Measurements from ENCODE around the gene SLC28A2.
"Not testable (repeated sequence)": the region's sequence is repeated elsewhere in the genome, so short reads cannot be mapped to it uniquely, and the experiment has no call there.

Gene SLC28A2

DNA sequence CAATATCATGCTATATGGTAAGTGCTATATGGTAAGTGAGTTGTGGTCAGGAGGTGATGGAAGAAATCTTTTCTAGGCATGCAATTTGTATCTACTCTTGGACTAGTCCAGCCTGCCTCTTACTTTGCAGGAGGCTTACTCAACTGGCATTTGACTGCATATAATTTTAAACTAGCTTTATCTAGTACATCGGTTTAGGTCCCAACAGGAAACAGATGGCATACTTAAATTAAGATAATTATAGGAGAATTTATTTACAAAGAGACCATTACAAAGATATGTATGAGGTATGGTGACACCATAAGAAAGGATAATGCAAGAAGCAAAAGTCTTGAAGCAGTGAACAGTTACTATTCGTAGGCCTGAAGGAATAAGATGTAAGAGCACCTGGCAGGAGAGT is 7.8 kb downstream of the SLC28A2 start:
- DNase-seq (ENCODE audit: extremely low spot score, insufficient read length, low read depth) (no peak), FAIRE-seq (no peak)

DNA sequence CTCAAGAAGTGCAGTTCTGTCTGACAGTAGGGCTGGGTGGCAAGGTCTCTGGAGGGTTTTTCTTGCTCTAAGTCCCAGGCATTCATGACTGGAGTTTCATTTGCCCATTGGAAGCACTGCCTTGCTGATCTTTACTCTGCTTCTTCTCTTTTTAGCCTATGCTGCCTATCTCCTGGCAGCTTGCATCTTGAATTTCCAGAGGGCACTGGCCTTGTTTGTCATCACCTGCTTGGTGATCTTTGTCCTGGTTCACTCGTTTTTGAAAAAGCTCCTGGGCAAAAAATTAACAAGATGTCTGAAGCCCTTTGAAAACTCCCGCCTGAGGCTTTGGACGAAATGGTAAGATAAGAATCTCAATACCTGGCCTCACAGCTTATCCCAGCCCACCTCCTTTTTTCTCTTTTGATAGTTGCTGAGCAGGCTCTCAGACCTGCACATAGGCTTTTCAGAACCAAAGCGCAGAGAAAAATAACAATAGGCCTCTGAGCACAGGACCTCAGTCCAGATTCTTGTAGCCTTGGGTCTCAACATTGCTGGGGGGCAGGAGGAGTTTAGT is 10.9 kb downstream of the SLC28A2 start:
- FAIRE-seq: no peak
- no peak for DNase-seq (ENCODE audit: extremely low spot score, insufficient read length, low read depth)

DNA sequence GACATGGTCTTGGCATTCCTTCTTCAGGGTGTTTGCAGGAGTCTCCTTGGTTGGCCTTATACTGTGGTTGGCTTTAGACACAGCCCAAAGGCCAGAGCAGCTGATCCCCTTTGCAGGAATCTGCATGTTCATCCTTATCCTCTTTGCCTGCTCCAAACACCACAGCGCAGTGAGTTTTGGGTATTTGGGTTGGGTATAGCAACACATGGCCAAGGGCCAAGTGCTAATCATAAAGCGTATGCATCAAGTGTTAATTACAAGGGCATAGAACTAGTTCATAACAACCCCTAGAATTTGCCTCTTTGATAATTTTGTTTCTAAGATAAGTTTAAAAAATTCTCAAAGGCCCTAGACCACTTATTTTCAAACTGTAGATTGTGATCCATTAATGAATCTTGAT is 11.8 kb downstream of the SLC28A2 start:
- DNase-seq (ENCODE audit: extremely low spot score, insufficient read length, low read depth) (no peak), FAIRE-seq (no peak)

DNA sequence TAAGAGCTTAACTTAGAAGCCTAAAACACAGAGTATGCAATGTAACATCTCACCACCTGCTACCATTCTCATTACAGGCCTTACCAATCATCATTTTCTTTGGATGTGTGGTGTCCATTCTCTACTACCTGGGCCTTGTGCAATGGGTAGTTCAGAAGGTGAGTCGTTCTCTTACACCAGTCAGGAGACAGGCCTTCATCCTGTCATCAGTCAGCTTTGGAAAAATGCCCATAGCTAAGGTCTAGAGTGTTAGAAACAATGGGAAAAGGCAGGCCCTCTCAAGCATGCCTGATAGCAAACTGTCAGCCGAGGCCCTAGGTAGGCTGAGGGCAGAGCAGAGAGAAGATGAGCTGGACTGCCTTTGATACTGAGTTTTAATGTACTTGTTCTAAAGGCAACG is 13.5 kb downstream of the SLC28A2 start:
- DNase-seq (ENCODE audit: extremely low spot score, insufficient read length, low read depth): no peak

DNA sequence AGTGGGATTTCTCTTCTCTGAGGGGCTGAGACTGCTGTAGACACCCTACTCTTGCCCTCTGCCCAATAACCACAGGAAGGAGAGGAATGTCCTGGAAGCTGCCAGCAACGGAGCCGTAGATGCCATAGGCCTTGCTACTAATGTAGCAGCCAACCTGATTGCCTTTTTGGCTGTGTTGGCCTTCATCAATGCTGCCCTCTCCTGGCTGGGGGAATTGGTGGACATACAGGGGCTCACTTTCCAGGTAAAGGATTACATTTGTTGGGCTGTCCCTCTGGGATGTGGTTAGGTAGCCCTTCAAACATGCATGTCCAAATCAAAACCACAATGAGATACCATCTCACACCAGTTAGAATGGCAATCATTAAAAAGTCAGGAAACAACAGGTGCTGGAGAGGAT is 16.1 kb downstream of the SLC28A2 start:
- FAIRE-seq (no peak), DNase-seq (ENCODE audit: extremely low spot score, insufficient read length, low read depth) (no peak)

More for the DNA sequence above, 13.5 kb downstream of the SLC28A2 start:
- FAIRE-seq: no peak

DNA sequence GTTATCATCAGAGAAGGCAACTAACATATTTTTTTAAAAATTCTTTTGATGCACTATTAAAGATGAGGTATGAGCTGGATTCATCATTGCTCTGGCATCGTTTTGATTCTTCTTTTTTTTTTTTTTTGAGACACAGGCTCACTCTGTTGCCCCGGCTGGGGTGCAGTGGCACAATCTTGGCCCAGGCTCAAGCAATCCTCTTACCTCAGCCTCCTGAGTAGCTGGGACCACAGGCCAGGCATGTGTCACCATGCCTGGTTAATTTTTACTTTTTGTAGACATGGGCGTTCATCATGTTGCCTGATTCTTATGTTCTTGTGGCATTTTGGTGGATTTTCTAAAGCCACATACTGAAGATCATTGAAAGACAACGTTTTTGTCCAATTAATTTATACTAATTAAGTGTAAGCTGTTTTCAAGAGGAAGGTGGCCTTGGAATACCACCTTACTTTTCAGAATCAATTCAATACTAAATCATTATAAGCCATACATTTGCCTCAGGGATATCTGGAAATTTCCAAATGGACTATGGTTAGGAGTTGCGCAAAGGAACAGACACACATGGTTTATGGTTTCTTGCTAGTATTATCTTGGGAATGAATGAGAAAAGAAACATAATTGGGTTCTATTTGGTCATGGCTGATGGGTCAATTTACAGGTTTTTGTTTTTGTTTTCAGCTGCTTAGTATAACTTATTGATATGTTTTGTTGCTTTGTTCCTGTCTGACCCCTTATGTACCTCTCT is 22.8 kb downstream of the SLC28A2 start:
- DNase-seq (ENCODE audit: extremely low spot score, insufficient read length, low read depth): no peak
- no peak for FAIRE-seq

DNA sequence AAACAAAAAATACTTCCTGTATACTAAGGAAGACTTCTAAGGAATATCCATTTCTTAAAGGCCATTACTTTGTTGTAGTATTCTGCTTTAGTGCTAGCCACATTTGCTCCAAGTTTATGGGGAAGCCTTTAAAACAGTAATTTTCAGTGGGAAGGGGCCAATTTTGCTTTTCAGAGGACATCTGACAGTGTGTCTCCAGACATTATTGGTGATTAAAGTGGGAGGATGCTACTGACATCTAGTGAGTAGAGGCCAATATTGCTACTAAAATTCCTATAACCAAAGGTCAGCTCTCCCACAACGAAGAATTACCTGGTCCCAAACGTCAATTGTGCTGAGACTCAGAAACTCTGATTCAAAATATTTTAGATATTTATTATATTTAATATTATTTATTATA is 24.8 kb downstream of the SLC28A2 start:
- DNase-seq (ENCODE audit: extremely low spot score, insufficient read length, low read depth): no peak
- FAIRE-seq: peak; percentile 66

DNA sequence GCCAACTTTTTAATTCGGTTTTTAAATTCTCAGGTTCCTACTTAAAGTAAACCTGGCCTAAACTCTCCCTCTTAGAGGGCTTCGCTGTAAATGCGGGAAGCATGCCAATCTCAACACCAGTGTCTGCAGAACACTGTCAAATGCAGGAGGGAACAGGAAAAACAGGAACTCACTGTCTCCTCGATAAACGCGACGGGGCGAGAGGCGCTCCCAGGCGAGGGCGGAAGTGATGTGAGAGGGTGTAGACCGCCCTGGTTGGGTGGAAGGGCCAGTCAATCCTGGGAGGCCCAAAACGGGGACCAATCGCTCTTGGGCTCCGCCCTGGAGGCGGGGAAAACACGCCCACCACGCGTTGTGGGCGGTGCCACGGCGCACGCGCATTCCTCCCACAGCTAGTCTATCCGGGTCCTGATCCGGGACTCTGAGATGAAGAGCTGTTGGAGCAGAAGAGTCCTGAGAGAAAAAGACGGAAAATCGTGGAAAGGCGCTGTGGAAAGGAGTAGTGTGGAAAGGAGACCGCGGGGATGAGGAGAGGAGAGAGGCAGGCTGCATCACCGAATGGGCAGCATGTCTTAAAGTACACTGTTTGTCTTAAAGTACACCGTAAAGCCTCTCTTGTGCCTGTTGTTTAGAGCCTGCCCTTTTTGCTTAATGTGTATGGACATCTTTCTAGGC is 27.1 kb downstream of the SLC28A2 start:
- FAIRE-seq: peak; percentile 99

DNA sequence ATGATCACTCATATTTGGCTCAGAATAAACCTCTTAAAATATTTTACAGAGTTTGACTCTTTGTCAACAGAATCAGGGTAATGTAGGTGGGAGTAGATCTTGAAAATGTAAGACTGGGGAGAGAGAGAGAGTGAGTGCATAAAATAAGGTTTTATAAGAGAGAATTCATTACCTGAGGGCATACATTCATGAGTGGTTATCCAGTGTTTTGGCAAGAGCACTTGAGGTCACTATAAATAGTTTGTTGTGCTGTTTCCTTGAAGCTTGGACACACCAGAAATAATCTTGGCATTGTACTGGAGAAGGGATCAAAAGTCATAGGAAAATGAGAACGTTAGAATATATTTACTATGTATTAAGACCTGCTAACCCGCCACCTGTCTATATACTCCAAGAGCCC is 33.4 kb downstream of the SLC28A2 start:
- no peak for FAIRE-seq
- no peak for DNase-seq (ENCODE audit: extremely low spot score, insufficient read length, low read depth)

More for the DNA sequence above, 27.1 kb downstream of the SLC28A2 start:
- DNase-seq (ENCODE audit: extremely low spot score, insufficient read length, low read depth): peak; percentile 95

DNA sequence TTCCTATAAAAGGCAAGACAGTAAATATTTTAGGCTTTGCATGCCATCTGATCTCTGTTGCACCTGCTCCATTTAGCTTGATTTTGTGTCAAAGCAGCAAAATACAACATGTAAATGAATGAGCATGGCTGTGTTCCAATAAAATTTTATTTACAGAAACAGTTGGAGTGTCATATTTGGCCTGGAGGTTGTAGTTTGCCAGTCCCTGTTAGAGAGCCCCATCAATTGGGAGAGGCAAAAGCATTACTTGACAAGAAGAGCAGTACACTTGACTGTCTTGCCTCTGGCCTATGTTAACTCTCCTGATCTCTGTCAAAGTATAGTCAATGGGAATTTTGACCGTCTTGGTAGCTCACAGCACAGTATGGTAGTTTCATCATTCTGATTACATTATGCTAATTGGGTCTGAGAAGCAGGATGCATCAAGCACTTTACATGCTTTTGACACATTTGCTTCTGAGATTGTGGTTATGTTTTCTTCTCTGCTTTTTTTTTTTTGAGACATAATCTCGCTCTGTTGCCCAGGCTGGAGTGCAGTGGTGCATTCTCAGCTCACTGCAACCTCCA is 35.4 kb downstream of the SLC28A2 start:
- DNase-seq (ENCODE audit: extremely low spot score, insufficient read length, low read depth): no peak
- no peak for FAIRE-seq

DNA sequence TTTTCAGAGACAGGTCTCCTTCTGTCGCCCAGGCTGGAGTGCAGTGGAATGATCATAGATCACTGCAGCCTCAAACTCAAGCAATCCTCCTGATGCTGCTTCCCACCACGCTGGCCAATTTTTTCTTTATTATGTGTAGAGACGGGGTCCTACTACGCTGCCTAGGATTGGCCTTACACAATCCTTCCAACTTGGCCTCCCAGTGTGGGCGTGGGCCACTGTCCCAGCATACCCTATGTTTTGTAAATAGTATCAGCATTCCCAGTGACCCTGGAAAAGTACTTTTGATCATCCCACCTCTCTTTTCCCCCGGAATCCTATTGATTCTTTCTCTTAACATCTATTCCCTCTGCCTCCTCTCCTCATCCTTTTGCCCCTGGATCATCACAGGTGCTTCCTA is 36.9 kb downstream of the SLC28A2 start:
- FAIRE-seq (no peak), DNase-seq (ENCODE audit: extremely low spot score, insufficient read length, low read depth) (no peak)

DNA sequence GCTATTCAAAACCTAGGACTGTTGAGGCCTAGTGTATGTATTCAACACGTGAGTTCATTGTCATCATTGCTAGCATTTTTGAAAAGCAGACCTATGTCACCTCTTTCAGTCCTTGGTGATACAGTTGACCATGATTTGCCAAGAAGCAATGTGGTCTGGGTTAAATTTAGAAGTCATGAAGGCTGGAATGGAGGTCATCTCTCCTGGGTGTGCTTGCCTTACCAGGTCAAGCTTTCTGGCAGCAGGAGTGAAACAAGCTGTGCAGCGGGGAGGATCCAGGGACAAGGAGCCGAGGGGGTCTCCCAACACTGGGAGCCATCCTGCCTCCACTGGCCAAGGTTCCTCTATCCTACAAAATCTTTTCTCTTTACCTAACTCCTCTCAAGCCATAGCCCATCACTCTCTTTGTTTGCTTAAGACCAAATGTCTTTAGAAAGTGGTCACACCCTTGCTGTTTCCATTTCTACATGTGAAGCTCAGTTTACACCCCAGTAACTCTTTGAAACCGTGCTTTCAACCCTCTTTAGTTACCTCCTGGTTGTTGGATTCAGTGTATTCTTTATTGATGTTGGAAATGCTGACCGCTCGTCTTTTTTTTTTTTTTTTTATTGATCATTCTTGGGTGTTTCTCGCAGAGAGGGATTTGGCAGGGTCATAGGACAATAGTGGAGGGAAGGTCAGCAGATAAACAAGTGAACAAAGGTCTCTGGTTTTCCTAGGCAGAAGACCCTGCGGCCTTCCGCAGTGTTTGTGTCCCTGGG is 40.0 kb downstream of the SLC28A2 start:
- DNase-seq (ENCODE audit: extremely low spot score, insufficient read length, low read depth): no peak
- FAIRE-seq: no peak

DNA sequence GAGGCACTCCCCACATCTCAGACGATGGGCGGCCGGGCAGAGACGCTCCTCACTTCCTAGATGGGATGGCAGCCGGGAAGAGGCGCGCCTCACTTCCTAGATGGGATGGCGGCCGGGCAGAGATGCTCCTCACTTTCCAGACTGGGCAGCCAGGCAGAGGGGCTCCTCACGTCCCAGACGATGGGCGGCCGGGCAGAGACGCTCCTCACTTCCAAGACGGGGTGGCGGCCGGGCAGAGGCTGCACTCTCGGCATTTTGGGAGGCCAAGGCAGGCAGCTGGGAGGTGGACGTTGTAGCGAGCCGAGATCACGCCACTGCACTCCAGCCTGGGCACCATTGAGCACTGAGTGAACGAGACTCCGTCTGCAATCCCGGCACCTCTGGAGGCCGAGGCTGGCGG is 41.3 kb downstream of the SLC28A2 start:
- not testable (repeated sequence) for DNase-seq (ENCODE audit: extremely low spot score, insufficient read length, low read depth); FAIRE-seq

DNA sequence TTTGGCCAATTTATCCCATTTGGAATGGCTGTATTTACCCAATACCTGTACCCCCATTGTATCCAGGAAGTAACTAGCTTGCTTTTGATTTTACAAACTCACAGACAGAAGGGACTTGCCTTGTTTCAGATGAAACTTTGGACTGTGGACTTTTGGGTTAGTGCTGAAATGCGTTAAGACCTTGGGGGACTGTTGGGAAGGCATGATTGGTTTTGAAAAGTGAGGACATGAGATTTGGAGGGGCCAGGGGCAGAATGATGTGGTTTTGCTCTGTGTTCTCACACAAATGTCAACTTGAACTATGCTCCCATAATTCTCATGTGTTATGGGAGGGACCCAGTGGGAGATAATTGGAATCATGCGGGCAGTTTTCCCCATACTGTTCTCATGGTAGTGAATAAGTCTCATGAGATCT is 46.9 kb downstream of the SLC28A2 start:
- not testable (repeated sequence) for FAIRE-seq

DNA sequence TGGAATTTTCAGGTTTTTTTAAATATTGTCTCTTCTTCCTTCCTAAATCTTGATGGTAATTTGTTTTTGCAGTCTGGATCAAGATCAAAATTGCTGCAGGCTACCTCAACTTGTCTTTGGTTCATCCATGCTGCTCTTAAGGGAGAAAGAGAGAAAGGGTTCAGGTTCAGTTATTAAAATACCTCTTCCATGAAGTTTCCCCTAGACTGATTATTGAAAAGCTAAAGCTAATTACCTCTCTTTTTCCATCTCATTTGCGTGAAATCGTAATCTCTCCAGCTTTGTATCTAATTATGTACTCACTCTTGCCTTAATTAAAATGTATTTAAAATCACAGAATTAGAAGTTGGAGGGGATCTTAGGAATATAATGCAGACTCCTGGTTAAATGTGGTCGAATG is 52.7 kb downstream of the SLC28A2 start:
- FAIRE-seq (no peak), DNase-seq (ENCODE audit: extremely low spot score, insufficient read length, low read depth) (no peak)

More for the DNA sequence above, 46.9 kb downstream of the SLC28A2 start:
- DNase-seq (ENCODE audit: extremely low spot score, insufficient read length, low read depth): not testable (repeated sequence)

DNA sequence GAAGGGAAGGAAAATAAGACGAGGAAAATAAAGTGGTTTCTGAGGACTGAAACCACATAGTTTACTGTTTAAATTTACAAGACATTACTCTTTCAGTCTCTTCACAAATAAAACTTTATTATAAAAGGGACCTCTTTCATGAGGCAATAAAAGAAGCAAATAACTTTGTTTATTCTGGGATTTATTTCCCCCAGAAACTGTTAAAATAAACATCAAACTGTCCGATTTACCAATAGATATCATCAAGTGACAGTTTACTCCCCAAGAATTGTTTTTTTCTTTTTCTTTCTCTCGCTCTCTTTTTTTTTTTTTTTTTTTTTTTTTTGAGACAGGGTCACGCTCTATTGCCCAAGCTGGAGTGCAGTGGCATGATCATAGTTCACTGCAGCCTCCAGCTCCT is 54.1 kb downstream of the SLC28A2 start:
- no peak for FAIRE-seq
- no peak for DNase-seq (ENCODE audit: extremely low spot score, insufficient read length, low read depth)

DNA sequence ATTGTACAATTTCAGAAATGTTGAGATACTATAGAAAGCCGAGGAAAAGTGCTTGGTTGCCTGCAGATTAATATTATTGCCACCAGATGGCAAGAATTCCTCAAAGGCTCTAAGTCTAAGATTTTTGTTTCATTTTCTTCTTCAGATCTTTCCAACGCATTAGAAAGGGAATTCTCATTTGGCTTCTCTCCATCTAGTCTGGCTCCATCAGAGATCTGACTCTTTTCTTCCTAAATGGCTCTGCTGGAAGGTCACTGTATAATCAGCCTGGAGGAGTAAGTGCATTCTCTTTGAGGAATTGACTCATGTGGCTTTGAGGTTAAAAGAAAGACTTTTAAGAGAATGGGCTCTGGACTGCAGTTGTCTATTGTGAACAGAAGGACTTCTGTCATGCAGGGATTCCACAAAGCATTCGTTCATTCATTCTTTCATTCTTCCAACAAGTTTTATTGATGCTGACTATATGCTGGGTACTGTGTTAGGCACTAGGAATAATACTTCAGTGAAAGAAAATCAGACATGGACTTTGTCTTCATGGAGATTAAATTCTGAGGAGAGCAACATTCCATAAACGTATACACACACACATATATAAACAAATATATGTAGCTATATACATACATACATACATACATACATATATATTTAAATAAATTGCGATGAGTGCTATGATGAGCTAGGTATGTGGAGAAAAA is 55.3 kb downstream of the SLC28A2 start:
- DNase-seq (ENCODE audit: extremely low spot score, insufficient read length, low read depth) (no peak), FAIRE-seq (peak; percentile 88)

DNA sequence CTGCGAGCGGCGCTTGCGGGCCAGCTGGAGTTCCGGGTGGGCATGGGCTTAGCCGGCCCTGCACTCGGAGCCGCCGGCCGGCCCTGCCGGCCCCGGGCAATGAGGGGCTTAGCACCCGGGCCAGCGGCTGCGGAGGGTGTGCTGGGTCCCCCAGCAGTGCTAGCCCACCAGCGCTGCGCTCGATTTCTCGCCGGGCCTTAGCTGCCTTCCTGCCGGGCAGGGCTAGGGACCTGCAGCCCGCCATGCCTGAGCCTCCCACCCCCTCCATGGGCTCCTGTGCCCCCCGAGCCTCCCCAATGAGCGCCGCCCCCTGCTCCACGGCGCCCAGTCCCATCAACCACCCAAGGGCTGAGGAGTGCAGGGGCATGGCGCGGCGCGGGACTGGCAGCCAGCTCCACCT is 62.1 kb downstream of the SLC28A2 start:
- not testable (repeated sequence) for FAIRE-seq; DNase-seq (ENCODE audit: extremely low spot score, insufficient read length, low read depth)

DNA sequence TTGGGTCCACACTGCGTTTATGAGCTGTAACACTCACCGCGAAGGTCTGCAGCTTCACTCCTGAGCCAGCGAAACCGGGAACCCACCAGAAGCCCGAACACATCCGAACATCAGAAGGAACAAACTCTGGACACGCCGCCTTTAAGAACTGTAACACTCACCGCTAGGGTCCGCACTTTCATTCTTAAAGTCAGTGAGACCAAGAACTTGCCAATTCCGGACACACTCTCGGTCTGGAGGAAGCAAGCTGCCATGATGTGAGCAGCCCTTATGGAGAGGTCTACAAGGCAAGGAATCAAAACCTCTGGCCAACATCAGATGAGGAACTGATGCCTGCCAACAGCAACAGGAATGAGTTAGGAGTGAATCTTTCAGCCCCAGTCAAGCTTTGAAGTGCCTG is 62.9 kb downstream of the SLC28A2 start:
- FAIRE-seq (no peak), DNase-seq (ENCODE audit: extremely low spot score, insufficient read length, low read depth) (no peak)

All from GM18507 (cell line).